Ovary (tissue), 3 donors: ENCODE data around the gene ADGRB2.

Experiments used
- POLR2A ChIP-seq: fragments of 450-650 bp; IDR thresholded peaks from one replicate; pipeline ENCODE4 v1.6.1; 2017; ENCODE audit warnings: antibody characterized with exemption, mild to moderate bottlenecking, moderate library complexity
- TF ChIP-seq, protein P1 (sequence below), 3 donors: fragments of 450-650 bp in 2 of 3; fragments of 200-600 bp in 1 of 3; IDR thresholded peaks; one replicate each; pipeline versions ENCODE4 v1.5.1 to v1.8.0; 2016 to 2022; ENCODE audit warnings: antibody characterized with exemption in 3 of 3, mild to moderate bottlenecking in 1 of 3
- donor health status: DM: no; HTN: no; CAD: no.

DNA sequence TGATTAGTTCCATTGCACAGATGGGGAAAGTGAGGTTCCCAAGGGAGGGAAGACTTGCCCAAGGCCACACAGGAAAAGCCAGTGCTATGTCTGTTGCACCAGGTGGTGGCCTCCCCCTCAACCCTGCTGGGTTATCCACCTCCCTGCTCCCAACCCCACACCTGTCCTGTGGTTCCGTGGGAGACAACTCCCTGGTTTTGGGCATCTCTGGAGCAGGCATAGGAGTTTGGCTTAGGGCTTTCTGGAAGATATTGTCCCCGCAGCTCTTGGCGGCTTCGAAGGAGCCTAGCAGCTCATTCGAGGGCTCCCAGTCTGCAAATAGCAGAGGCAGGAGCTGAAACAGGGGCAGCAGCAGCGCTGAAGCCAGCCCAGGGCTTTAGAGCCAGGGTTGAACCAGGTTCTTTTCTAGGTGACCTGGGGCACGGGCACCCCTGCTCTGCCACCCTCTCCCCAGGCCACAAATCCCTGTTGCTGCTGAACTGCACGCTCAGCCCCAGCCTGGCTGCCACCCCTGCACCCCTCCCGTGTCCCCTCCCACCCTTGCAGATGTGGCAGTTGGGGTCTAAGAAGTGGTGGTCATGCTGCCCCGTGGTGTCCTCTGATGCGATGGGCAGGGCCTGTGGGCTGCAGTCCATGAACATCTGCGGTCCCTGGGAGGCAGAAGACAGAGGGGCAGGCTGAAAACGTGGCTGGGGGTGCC lies 29.6 kb upstream of the ADGRB2 start:
- TF ChIP-seq, protein P1, sequence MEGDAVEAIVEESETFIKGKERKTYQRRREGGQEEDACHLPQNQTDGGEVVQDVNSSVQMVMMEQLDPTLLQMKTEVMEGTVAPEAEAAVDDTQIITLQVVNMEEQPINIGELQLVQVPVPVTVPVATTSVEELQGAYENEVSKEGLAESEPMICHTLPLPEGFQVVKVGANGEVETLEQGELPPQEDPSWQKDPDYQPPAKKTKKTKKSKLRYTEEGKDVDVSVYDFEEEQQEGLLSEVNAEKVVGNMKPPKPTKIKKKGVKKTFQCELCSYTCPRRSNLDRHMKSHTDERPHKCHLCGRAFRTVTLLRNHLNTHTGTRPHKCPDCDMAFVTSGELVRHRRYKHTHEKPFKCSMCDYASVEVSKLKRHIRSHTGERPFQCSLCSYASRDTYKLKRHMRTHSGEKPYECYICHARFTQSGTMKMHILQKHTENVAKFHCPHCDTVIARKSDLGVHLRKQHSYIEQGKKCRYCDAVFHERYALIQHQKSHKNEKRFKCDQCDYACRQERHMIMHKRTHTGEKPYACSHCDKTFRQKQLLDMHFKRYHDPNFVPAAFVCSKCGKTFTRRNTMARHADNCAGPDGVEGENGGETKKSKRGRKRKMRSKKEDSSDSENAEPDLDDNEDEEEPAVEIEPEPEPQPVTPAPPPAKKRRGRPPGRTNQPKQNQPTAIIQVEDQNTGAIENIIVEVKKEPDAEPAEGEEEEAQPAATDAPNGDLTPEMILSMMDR (IDR thresholded peaks at IDR 0.05) = no peak
- TF ChIP-seq POLR2A = no peak
